ENCODE results near the gene CFAP206.

DNA sequence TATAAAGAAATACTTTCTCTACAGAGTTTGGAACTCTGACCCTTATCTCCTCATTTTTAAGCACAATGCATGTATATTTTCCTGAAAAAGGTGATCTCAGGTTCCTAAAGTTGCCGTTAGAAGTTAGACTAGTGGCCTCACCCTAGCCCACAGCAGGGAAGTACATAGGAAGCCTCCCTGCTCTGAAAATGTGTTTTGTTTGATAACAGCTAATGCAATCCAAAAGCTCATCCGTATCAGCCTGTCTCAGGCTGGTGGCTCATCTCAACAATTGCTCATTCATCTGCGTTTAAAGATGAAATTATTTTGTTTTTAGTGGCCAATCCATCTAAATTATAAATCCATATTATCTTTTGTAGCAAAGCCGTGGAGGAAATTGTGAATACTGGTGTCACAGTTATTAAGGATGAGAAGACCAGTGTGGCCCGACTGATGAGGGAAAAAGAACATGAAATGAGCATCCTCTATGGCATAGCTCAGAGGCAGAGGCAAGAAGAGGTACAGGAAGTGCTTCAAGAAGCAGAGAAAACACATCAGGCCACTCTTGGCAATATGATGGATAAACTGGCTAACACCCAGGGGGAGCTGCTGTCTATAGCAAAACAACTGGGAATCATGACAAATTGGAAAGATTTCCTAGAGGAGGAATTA lies 43.0 kb upstream of the CFAP206 start:
- TF ChIP-seq, protein P1, sequence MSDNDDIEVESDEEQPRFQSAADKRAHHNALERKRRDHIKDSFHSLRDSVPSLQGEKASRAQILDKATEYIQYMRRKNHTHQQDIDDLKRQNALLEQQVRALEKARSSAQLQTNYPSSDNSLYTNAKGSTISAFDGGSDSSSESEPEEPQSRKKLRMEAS (IDR thresholded peaks at IDR 0.05; ENCODE audit: low read depth, low read length), result no peak
- no peak for TF ChIP-seq CTCF (IDR thresholded peaks at IDR 0.05; ENCODE audit: low read depth, low read length)
